OCI-LY7 (cell line): ENCODE measurements around the gene TMEM106C. TPM values are rescaled to one million over a fixed set of nuclear protein-coding genes. Genes with fewer than 3 reads are reported as not detected.

ENCODE experiments used
- BruUV-seq: library from RNA; stranded (reverse); fragments of 400-500 nt; replicated peaks from 2 replicates; lab custom pipeline; 2021; lab: Mats Ljungman, UMichigan
- CTCF ChIA-PET: fragments of 300-600 bp; sonication (Branson Sonifier 250); formaldehyde crosslinking; loops from one replicate; lab custom pipeline; 2022; ENCODE audit warnings: antibody characterized with exemption; ENCODE audit not compliant: unreplicated experiment; lab: Charles Lee
- POLR2A ChIA-PET: fragments of 300-600 bp; sonication (Branson Sonifier 250); formaldehyde crosslinking; loops from one replicate; lab custom pipeline; 2022; ENCODE audit warnings: antibody characterized with exemption; lab: Charles Lee
- DNase-seq: peaks from one replicate; pipeline ENCODE4 v3.0.0-alpha.2; 2015; ENCODE audit warnings: low spot score
- H2AFZ ChIP-seq: fragments of 200-600 bp; sonication (generic), shearing (Covaris generic); 2 replicates; pipeline ENCODE4 v1.6.1; 2014; ENCODE audit warnings: mild to moderate bottlenecking, antibody characterized with exemption, low read length, moderate library complexity
- H3K27ac ChIP-seq: fragments of 200-600 bp; sonication (generic); 2 replicates; pipeline ENCODE4 v1.5.1; 2014; ENCODE audit warnings: mixed run types, low read depth, mild to moderate bottlenecking, moderate library complexity, low read length, inconsistent platforms; ENCODE audit not compliant: poor library complexity, severe bottlenecking
- H3K36me3 ChIP-seq: fragments of 200-600 bp; sonication (generic); 2 replicates; pipeline ENCODE4 v1.6.1; 2014; ENCODE audit warnings: mild to moderate bottlenecking, antibody characterized with exemption, low read length, moderate library complexity, mixed read lengths; ENCODE audit not compliant: insufficient read depth
- H3K4me1 ChIP-seq: fragments of 200-600 bp; sonication (generic); 2 replicates; pipeline ENCODE4 v1.5.1; 2014; ENCODE audit warnings: mild to moderate bottlenecking, low read length; ENCODE audit not compliant: insufficient read depth, poor library complexity, severe bottlenecking
- H3K4me2 ChIP-seq: fragments of 200-600 bp; sonication (generic); 2 replicates; pipeline ENCODE4 v1.6.1; 2014; ENCODE audit warnings: mild to moderate bottlenecking, low read length
- H3K4me3 ChIP-seq: fragments of 200-600 bp; sonication (generic); 2 replicates; pipeline ENCODE4 v1.5.1; 2014; ENCODE audit warnings: mild to moderate bottlenecking, low read depth, low read length; ENCODE audit not compliant: poor library complexity, severe bottlenecking
- H3K79me2 ChIP-seq: fragments of 200-600 bp; sonication (generic); 2 replicates; pipeline ENCODE4 v1.6.1; 2016; ENCODE audit warnings: low read depth, mild to moderate bottlenecking, low read length, moderate library complexity, mixed read lengths; ENCODE audit not compliant: insufficient read depth
- H3K9me2 ChIP-seq: fragments of 200-600 bp; sonication (generic); 2 replicates; pipeline ENCODE4 v1.6.1; 2016; ENCODE audit warnings: mild to moderate bottlenecking, low read length, mixed read lengths; ENCODE audit not compliant: insufficient read depth
- H3K9me3 ChIP-seq: fragments of 200-600 bp; sonication (generic); 2 replicates; pipeline ENCODE4 v1.6.1; 2014; ENCODE audit warnings: mild to moderate bottlenecking, mixed run types, low read length, mixed read lengths
- H4K20me1 ChIP-seq: fragments of 200-600 bp; sonication (generic); 2 replicates; pipeline ENCODE4 v1.6.1; 2014; ENCODE audit warnings: mild to moderate bottlenecking, antibody characterized with exemption, low read length, moderate library complexity, mixed read lengths; ENCODE audit not compliant: insufficient read depth
- EZH2phosphoT487 ChIP-seq: fragments of 200-600 bp; sonication (generic); IDR thresholded peaks from 2 replicates; pipeline ENCODE4 v1.6.1; 2018; ENCODE audit warnings: low read depth, borderline replicate concordance, mild to moderate bottlenecking, mixed run types, antibody characterized with exemption, low read length, moderate library complexity, mixed read lengths
- intact Hi-C: fragments of 100-400 bp; cut with micrococcal nuclease; formaldehyde crosslinking; loops from one replicate; pipeline ENCODE4 v1.10.0; 2022; ENCODE audit not compliant: unreplicated experiment
- total RNA-seq, 2 experiments: library from RNA; depleted of rRNA in 1 of 2; stranded (reverse); fragments of >200 nt in 1 of 2; shearing (Covaris generic) in 1 of 2; gene quantifications; 2 replicates each; pipeline ENCODE4 v1.2.3, GENCODE V29; 2014 to 2022
- TF ChIP-seq, protein P1 (sequence below): fragments of 200-600 bp; sonication (generic); conservative IDR thresholded peaks from 2 replicates; pipeline ENCODE4 v1.5.1; 2014; ENCODE audit warnings: mild to moderate bottlenecking, antibody characterized with exemption, low read length, moderate library complexity, mixed read lengths

TMEM106C gene
- total RNA-seq, 2 experiments from 2014 or later, result 123 to 182 TPM

DNA sequence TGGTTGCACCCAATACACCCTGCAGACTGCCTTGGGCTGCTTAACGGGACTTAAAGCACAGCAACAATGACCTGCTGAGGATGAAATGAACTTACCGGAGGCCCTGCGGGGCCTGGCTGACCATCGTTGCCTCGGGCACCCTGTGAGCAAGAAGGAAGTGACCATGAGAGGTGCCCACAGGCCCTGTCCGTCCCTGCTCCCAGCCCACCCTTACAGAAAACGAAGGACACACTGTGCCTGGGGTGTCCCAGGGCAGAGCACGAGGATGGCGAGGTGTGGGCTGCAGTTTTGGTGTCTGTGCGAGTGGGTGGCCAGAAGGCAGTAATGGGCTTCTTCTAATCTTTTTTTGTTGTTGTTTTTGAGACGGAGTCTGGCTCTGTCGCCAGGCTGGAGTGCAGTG is 26.3 kb downstream of the TMEM106C start:
- Histone ChIP-seq H3K9me3 (no peaks in the 10 kb centered on the region), H3K4me1 (peaks cover 24% of the 10 kb centered on the region), H3K9me2 (no peaks in the 10 kb centered on the region), H3K36me3 (no peaks in the 10 kb centered on the region), H4K20me1 (no peaks in the 10 kb centered on the region), H3K4me3 (no peak overlapping the region), H3K79me2 (no peaks in the 10 kb centered on the region), H3K27ac (peak overlapping the region; percentile 76), H3K4me2 (0 out of 2 replicates have a peak overlapping the region, but pooled peaks have one; percentile 40), H2AFZ (no peak overlapping the region; the same call in 1 of the 2 replicates)
- ChIA-PET CTCF (no interaction called here), POLR2A (interaction anchor here (0.6 to 0.9 kb wide), 3 partner anchors 57 to 308 kb away, joined by 3 read pairs; no protein-coding TSS in a partner anchor)
- no TSS peak for BruUV-seq
- intact Hi-C loops, result loop anchor here (1.0 kb wide), 1 partner anchor 168 kb away; the partner anchor contains the start of gene ASB8
- DNase-seq, result no peak
- no peak for TF ChIP-seq EZH2phosphoT487
- TF ChIP-seq, protein P1, sequence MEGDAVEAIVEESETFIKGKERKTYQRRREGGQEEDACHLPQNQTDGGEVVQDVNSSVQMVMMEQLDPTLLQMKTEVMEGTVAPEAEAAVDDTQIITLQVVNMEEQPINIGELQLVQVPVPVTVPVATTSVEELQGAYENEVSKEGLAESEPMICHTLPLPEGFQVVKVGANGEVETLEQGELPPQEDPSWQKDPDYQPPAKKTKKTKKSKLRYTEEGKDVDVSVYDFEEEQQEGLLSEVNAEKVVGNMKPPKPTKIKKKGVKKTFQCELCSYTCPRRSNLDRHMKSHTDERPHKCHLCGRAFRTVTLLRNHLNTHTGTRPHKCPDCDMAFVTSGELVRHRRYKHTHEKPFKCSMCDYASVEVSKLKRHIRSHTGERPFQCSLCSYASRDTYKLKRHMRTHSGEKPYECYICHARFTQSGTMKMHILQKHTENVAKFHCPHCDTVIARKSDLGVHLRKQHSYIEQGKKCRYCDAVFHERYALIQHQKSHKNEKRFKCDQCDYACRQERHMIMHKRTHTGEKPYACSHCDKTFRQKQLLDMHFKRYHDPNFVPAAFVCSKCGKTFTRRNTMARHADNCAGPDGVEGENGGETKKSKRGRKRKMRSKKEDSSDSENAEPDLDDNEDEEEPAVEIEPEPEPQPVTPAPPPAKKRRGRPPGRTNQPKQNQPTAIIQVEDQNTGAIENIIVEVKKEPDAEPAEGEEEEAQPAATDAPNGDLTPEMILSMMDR, result no peak

DNA sequence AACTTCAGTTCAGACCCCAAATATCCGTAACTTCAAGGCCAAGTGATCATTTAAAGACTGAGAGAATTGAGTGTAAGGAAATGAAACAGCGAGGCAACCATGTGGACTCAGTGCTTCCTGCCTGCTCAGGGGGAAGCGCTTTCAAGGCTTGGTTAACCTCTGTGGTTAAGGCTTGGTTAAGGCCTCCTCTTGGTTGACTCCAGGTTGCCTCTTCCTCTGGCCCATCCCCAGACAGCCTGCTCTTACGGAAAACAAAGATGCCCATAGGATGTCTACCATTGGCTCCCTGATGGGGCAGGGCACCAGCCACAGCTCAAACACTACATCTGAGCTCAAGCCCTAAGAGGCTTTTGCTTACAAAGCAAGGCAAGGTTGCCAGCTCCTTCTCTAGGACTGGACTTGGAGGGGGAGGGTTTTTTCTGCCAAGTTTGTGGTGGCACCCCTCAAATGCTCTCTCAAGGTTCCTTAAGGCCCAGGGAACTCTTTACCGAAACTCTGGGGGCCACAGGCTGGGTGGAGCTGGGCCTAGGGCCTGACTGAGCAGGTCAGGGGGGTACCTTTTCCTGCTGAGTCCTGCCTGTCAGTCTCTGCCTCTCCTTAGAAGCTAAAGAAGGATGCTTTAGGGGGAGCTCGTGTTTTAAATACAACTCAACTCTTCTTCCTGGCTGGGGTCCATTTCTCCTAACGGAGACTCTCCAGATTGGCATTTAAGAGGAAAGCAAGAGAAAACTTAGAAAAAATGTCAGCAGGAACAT is 27.1 kb downstream of the TMEM106C start:
- POLR2A ChIA-PET, result interaction anchor here (0.6 to 0.9 kb wide), 5 partner anchors 27 to 769 kb away, joined by 3 read pairs; no protein-coding TSS in a partner anchor
- Histone ChIP-seq H3K27ac (peak overlapping the region; percentile 76), H4K20me1 (no peaks in the 10 kb centered on the region), H3K4me3 (no peak overlapping the region), H2AFZ (peak overlapping the region; percentile 60), H3K9me2 (no peaks in the 10 kb centered on the region), H3K4me2 (peak overlapping the region; percentile 40), H3K9me3 (no peaks in the 10 kb centered on the region), H3K4me1 (peaks cover 24% of the 10 kb centered on the region), H3K36me3 (no peaks in the 10 kb centered on the region), H3K79me2 (no peaks in the 10 kb centered on the region)
- TF ChIP-seq, protein P1, result no peak
- no peak for TF ChIP-seq EZH2phosphoT487
- CTCF ChIA-PET, result interaction anchor here (1.7 kb wide), 1 partner anchor 22 kb away, joined by 4 read pairs; no protein-coding TSS in a partner anchor
- no TSS peak for BruUV-seq
- DNase-seq, result peak; percentile 88
- intact Hi-C loops, result loop anchor here (1.0 kb wide), 1 partner anchor 167 kb away; the partner anchor contains the start of gene ASB8
